ENCODE results near the gene TULP3. TPM values are rescaled to one million over a fixed set of nuclear protein-coding genes. Genes with fewer than 3 reads are reported as not detected.
A peak's percentile ranks its signal among the peaks of the same experiment; 100 is the strongest.

TULP3 gene
- total and polyA plus RNA-seq, 5 donors = 10.5 to 17.1 (median 14.8) TPM

GRCh38 chr12:2986876-2987275 is 96.2 kb downstream of the TULP3 start:
- no peak for DNase-seq
- H3K27me3 ChIP-seq (ENCODE audit: control insufficient read depth, insufficient read depth) = no peaks in the 10 kb centered on the region
- H3K4me1 ChIP-seq (ENCODE audit: control insufficient read depth, insufficient read depth, low read length) = no peaks in the 10 kb centered on the region
- intact Hi-C loops (cut with DNase I) = no loop called here
- ATAC-seq = peak in 1 of 2 donors; percentile 22
- H3K27ac ChIP-seq (ENCODE audit: low read length) = no peak overlapping the region
- H3K9me3 ChIP-seq (ENCODE audit: control insufficient read depth, low read length) = no peaks in the 10 kb centered on the region
- no peak overlapping the region for H3K4me3 ChIP-seq (ENCODE audit: low read length)
- 76% methylated on average over 3 of the region's 3 CpGs for WGBS

- Histone ChIP-seq H3K4me1 (ENCODE audit: control insufficient read depth, insufficient read depth, low read length) (no peaks in the 10 kb centered on the region), H3K4me3 (ENCODE audit: low read length) (no peak overlapping the region), H3K27ac (ENCODE audit: low read length) (no peak overlapping the region), H3K27me3 (ENCODE audit: control insufficient read depth, insufficient read depth) (no peaks in the 10 kb centered on the region), H3K9me3 (ENCODE audit: control insufficient read depth, low read length) (no peaks in the 10 kb centered on the region)
- ATAC-seq (no peak), DNase-seq (no peak)
- 96% methylated on average over 5 of the region's 5 CpGs for WGBS
- intact Hi-C loops (cut with DNase I) = no loop called here
Measured at GRCh38 chr12:2988494-2988893, 97.8 kb downstream of the TULP3 start.

Other genes starting within 250 kb of the TULP3 start
- 10 to 100 TPM; 36.4 to 65.2 (median 53.7) TPM for gene FKBP4, start 95.9 kb upstream of the TULP3 start, total RNA-seq
- gene FKBP4, start 95.9 kb upstream of the TULP3 start, polyA plus RNA-seq = 32.4 TPM
- 10 to 100 TPM; 14.3 to 20.6 (median 17.3) TPM for gene ITFG2, start 78.2 kb upstream of the TULP3 start, total RNA-seq
- 15.7 TPM for gene ITFG2, start 78.2 kb upstream of the TULP3 start, polyA plus RNA-seq
- 1 to 10 TPM; 1.5 to 3.0 (median 1.8) TPM for gene NRIP2, start 55.9 kb upstream of the TULP3 start, total RNA-seq
- gene NRIP2, start 55.9 kb upstream of the TULP3 start, polyA plus RNA-seq = 2.0 TPM
- not detected for gene TEX52, start 33.9 kb upstream of the TULP3 start, total RNA-seq
- gene TEX52, start 33.9 kb upstream of the TULP3 start, polyA plus RNA-seq = not detected
- 1 to 10 TPM in 2 of 4 donors, under 1 TPM in 2; 0.33 to 1.7 (median 0.93) TPM for gene FOXM1, start 13.7 kb upstream of the TULP3 start, total RNA-seq
- 0.20 TPM for gene FOXM1, start 13.7 kb upstream of the TULP3 start, polyA plus RNA-seq
- gene RHNO1, start 13.7 kb upstream of the TULP3 start, total RNA-seq = 10 to 100 TPM in 1 of 4 donors, 1 to 10 TPM in 3; 8.3 to 11.0 (median 8.7) TPM
- 13.6 TPM for gene RHNO1, start 13.7 kb upstream of the TULP3 start, polyA plus RNA-seq
- gene TEAD4, start 68.5 kb downstream of the TULP3 start, total RNA-seq = 10 to 100 TPM; 11.1 to 22.9 (median 11.8) TPM
- 9.6 TPM for gene TEAD4, start 68.5 kb downstream of the TULP3 start, polyA plus RNA-seq
- 100 to 1,000 TPM; 151 to 184 (median 172) TPM for gene TSPAN9, start 186.5 kb downstream of the TULP3 start, total RNA-seq
- gene TSPAN9, start 186.5 kb downstream of the TULP3 start, polyA plus RNA-seq = 121 TPM

Data from right cardiac atrium (tissue), 5 donors.